ENCODE data around the gene ARR3.

The ARR3 gene

DNA sequence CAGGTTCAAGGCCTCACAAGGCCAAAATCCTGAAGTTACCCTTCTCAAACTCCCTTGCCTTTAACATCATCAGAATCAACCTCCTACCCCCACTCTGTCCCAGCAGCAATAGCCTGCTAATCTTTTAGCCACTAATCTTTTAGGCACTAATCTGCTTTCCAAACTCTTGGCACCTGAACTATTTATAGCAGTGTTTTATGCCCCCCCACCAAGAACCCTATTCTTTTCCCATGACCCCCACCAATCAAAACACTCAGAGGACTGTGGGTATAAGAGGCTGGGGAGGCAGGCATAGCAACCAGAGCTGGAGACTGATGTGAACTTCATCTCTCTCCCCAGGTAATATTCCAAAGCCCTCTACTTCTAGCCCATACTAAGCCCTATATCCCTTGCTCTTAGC, at the start of gene ARR3:
ARR3 (plus strand) TSS at position 301 of the 400 bp plus-strand sequence. CDS start 1,052 bp downstream, outside the sequence.
- TF ChIP-seq, protein P1, sequence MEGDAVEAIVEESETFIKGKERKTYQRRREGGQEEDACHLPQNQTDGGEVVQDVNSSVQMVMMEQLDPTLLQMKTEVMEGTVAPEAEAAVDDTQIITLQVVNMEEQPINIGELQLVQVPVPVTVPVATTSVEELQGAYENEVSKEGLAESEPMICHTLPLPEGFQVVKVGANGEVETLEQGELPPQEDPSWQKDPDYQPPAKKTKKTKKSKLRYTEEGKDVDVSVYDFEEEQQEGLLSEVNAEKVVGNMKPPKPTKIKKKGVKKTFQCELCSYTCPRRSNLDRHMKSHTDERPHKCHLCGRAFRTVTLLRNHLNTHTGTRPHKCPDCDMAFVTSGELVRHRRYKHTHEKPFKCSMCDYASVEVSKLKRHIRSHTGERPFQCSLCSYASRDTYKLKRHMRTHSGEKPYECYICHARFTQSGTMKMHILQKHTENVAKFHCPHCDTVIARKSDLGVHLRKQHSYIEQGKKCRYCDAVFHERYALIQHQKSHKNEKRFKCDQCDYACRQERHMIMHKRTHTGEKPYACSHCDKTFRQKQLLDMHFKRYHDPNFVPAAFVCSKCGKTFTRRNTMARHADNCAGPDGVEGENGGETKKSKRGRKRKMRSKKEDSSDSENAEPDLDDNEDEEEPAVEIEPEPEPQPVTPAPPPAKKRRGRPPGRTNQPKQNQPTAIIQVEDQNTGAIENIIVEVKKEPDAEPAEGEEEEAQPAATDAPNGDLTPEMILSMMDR (IDR thresholded peaks at IDR 0.05; ENCODE audit: insufficient read depth, low read length, poor library complexity, severe bottlenecking), result no peak
- DNase-seq (ENCODE audit: extremely low read depth, insufficient read length), result no peak
- H3K36me3 ChIP-seq (ENCODE audit: control insufficient read depth, insufficient read depth, low read length), result no peaks in the 10 kb centered on the region
- no peak within 1 kb of the TSS for H3K4me3 ChIP-seq (replicated peaks; ENCODE audit: low read depth, low read length)
- no peaks in the 10 kb centered on the region for H3K27me3 ChIP-seq (replicated peaks; ENCODE audit: control insufficient read depth, insufficient read depth, low read length)

DNA sequence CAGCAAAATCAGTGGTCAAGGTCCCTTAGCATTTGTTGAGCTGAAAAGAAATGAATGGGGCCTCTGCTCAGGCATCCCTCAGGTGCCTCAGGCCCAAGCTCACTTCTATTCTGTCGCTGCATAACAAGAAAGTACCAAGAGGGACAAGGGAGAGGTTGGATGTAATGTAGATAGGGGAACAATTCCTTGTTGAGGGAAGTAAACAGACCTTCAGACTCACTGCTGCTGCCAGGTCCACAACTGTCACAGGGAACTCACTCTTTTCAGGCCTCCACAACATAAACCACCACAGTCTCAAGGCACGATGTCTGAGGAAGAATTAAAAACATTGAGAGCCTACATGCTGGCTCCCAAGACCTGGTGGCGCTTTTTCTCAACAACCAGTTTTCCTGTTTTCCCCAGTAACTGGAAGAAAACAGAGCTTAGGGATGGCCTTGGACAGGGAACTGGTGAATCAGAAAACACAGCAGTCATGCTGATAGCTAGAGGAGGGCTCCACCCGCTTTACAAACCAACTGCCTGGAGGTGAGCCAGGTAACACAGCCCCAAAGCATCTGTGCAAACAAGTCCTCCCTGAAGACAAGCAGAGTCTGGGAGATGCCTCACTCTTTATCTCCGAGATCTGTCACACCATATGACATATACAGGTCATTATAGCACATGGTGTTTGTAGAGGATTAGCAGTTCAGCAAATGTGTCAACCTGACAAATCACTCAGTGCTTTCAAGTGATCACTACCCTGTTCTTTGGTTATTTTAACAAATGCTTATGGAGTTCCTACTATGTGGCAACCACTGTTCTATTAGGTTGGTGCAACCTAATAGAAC, 48.0 kb upstream of the ARR3 start:
- Histone ChIP-seq H3K4me3 (replicated peaks; ENCODE audit: low read depth, low read length) (no peak overlapping the region), H3K36me3 (ENCODE audit: control insufficient read depth, insufficient read depth, low read length) (no peaks in the 10 kb centered on the region), H3K27me3 (replicated peaks; ENCODE audit: control insufficient read depth, insufficient read depth, low read length) (no peaks in the 10 kb centered on the region; the same call in 1 of the 2 replicates)
- TF ChIP-seq, protein P1 (IDR thresholded peaks at IDR 0.05; ENCODE audit: insufficient read depth, low read length, poor library complexity, severe bottlenecking), result no peak
- no peak for DNase-seq (ENCODE audit: extremely low read depth, insufficient read length)

DNA sequence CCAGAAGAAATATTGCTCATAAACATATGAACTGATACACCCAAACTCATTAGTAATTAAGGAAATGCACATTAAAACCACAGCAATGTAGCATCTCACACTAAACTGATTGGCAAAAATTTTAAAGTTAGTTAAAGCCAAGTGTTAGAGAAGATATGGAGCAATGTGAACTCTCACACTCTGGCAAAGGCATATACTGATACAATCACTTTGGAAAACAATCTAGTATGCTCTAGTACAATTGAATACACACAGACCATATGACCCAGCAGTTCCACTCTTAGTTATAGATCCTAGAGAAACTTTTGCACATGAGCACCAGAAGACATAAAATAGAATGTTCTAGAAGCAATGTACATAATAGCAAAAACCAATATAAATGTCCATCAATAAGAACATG, 42.1 kb upstream of the ARR3 start:
- Histone ChIP-seq H3K27me3 (replicated peaks; ENCODE audit: control insufficient read depth, insufficient read depth, low read length) (no peaks in the 10 kb centered on the region), H3K36me3 (ENCODE audit: control insufficient read depth, insufficient read depth, low read length) (no peaks in the 10 kb centered on the region), H3K4me3 (replicated peaks; ENCODE audit: low read depth, low read length) (no peak overlapping the region)
- TF ChIP-seq, protein P1 (IDR thresholded peaks at IDR 0.05; ENCODE audit: insufficient read depth, low read length, poor library complexity, severe bottlenecking), result no peak
- no peak for DNase-seq (ENCODE audit: extremely low read depth, insufficient read length)

DNA sequence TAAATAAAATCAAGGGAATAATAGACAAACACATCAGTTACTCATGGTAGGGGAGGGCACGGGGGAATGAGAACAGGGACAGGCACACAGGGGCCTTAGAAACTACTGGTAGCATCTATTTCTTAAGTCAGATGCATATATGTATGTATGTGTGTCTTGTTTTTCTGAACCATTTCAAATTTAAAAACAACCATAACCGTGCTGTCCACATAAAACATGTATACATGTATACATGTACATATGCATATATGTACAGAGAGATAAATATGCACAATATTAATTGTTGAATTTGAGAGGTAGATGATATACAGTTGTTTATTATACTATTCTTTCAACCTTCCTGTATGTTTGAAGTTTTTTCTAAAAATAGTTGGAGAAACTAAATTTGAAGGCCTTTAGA, 41.4 kb upstream of the ARR3 start:
- TF ChIP-seq, protein P1 (IDR thresholded peaks at IDR 0.05; ENCODE audit: insufficient read depth, low read length, poor library complexity, severe bottlenecking), result no peak
- H3K4me3 ChIP-seq (replicated peaks; ENCODE audit: low read depth, low read length), result no peak overlapping the region
- H3K27me3 ChIP-seq (replicated peaks; ENCODE audit: control insufficient read depth, insufficient read depth, low read length), result no peaks in the 10 kb centered on the region
- DNase-seq (ENCODE audit: extremely low read depth, insufficient read length), result no peak
- H3K36me3 ChIP-seq (ENCODE audit: control insufficient read depth, insufficient read depth, low read length), result no peaks in the 10 kb centered on the region

- Histone ChIP-seq H3K36me3 (ENCODE audit: control insufficient read depth, insufficient read depth, low read length) (no peaks in the 10 kb centered on the region), H3K4me3 (replicated peaks; ENCODE audit: low read depth, low read length) (no peak overlapping the region), H3K27me3 (replicated peaks; ENCODE audit: control insufficient read depth, insufficient read depth, low read length) (no peaks in the 10 kb centered on the region)
- TF ChIP-seq, protein P1 (IDR thresholded peaks at IDR 0.05; ENCODE audit: insufficient read depth, low read length, poor library complexity, severe bottlenecking), result no peak
- no peak for DNase-seq (ENCODE audit: extremely low read depth, insufficient read length)
These were observed 36.5 kb upstream of the ARR3 start for GRCh38 chrX:70231666-70232065.
